Stimulated activated effector memory CD8-positive, alpha-beta T cell treated with anti-CD3 and anti-CD28 coated beads, Interleukin-12 subunit alpha, Interleukin-12 subunit beta, amount 100 ng/mL, for 72 hours (primary cell): ENCODE data around the gene FOXJ2.

Experiments
- ATAC-seq: fragments of 150-1000 bp; cut with Tn5 transposase; 2 replicates; pipeline ENCODE4 v1.10.0; 2021
- DNase-seq, 2 donors: peaks; one replicate each; pipeline ENCODE4 v3.0.0; 2021 to 2022; ENCODE audit warnings: low spot score in 2 of 2
- H3K27ac Mint-ChIP-seq: one replicate; pipeline ENCODE4 v1.8.0; 2022; ENCODE audit warnings: mild to moderate bottlenecking, mixed read lengths
- H3K36me3 Mint-ChIP-seq: one replicate; pipeline ENCODE4 v1.8.0; 2022; ENCODE audit warnings: mild to moderate bottlenecking, mixed read lengths
- H3K4me1 Mint-ChIP-seq: one replicate; pipeline ENCODE4 v1.8.0; 2022; ENCODE audit warnings: mixed read lengths
- H3K4me3 Mint-ChIP-seq: one replicate; pipeline ENCODE4 v1.8.0; 2022; ENCODE audit warnings: mild to moderate bottlenecking, mixed read lengths
- H3K9me3 Mint-ChIP-seq: one replicate; pipeline ENCODE4 v1.8.0; 2022; ENCODE audit warnings: mixed read lengths

Gene FOXJ2

GRCh38 chr12:8099235-8099634 lies 66.7 kb downstream of the FOXJ2 start:
- Mint-ChIP-seq H3K27ac (no peak overlapping the region), H3K4me1 (peaks cover 4% of the 10 kb centered on the region), H3K9me3 (no peaks in the 10 kb centered on the region), H3K36me3 (peaks cover 71% of the 10 kb centered on the region), H3K4me3 (no peak overlapping the region)
- DNase-seq (no peak), ATAC-seq (no peak)
